GM18868 (cell line): ENCODE measurements around the gene LYPD8.
"Not testable (repeated sequence)": the region's sequence is repeated elsewhere in the genome, so short reads cannot be mapped to it uniquely, and the experiment has no call there.

ENCODE experiments used
- ATAC-seq: cut with Tn5 transposase; IDR thresholded peaks from one replicate; pipeline ENCODE4 v1.9.1; 2021; ENCODE audit warnings: mild to moderate bottlenecking, moderate library complexity; ENCODE audit not compliant: unreplicated experiment

The LYPD8 gene

GRCh38 chr1:248755517-248755916 is at the start of gene LYPD8:
Gene LYPD8, minus strand, starts transcription at chr1:248755759. Its CDS starts 4,678 bp downstream, at chr1:248751081.
- ATAC-seq: no peak

GRCh38 chr1:248804771-248805681 is 49.5 kb upstream of the LYPD8 start:
- peak; percentile 86 for ATAC-seq

- ATAC-seq: not testable (repeated sequence)
These were observed 47.9 kb upstream of the LYPD8 start for GRCh38 chr1:248803501-248803900.

GRCh38 chr1:248802454-248802853 is 46.9 kb upstream of the LYPD8 start:
- no peak for ATAC-seq

GRCh38 chr1:248800459-248800858 is 44.9 kb upstream of the LYPD8 start:
- no peak for ATAC-seq

GRCh38 chr1:248798791-248799190 is 43.2 kb upstream of the LYPD8 start:
- no peak for ATAC-seq

GRCh38 chr1:248794663-248795062 is 39.1 kb upstream of the LYPD8 start:
- ATAC-seq: not testable (repeated sequence)

- ATAC-seq: peak; percentile 91
These were observed 38.0 kb upstream of the LYPD8 start for GRCh38 chr1:248793592-248793991.

GRCh38 chr1:248792342-248792741 is 36.8 kb upstream of the LYPD8 start:
- ATAC-seq: peak; percentile 54

- no peak for ATAC-seq
These were observed 35.5 kb upstream of the LYPD8 start for GRCh38 chr1:248791010-248791409.

- no peak for ATAC-seq
These were observed 34.9 kb upstream of the LYPD8 start for GRCh38 chr1:248790456-248790855.

GRCh38 chr1:248789337-248789736 is 33.8 kb upstream of the LYPD8 start:
- ATAC-seq: not testable (repeated sequence)

- no peak for ATAC-seq
These were observed 32.8 kb upstream of the LYPD8 start for GRCh38 chr1:248788327-248788726.

GRCh38 chr1:248787430-248787829 is 31.9 kb upstream of the LYPD8 start:
- no peak for ATAC-seq

GRCh38 chr1:248786156-248786555 is 30.6 kb upstream of the LYPD8 start:
- peak; percentile 91 for ATAC-seq

GRCh38 chr1:248783367-248783766 is 27.8 kb upstream of the LYPD8 start:
- no peak for ATAC-seq

- no peak for ATAC-seq
These were observed 27.0 kb upstream of the LYPD8 start for GRCh38 chr1:248782416-248783141.

- ATAC-seq: peak; percentile 48
These were observed 23.8 kb upstream of the LYPD8 start for GRCh38 chr1:248779350-248779749.

GRCh38 chr1:248778906-248779305 is 23.3 kb upstream of the LYPD8 start:
- ATAC-seq: no peak

- ATAC-seq: no peak
These were observed 21.4 kb upstream of the LYPD8 start for GRCh38 chr1:248776991-248777390.

GRCh38 chr1:248775441-248775840 is 19.9 kb upstream of the LYPD8 start:
- no peak for ATAC-seq

- no peak for ATAC-seq
These were observed 4.1 kb upstream of the LYPD8 start for GRCh38 chr1:248759644-248760043.
